CD4-positive, alpha-beta T cell treated with Interleukin-6 at 100 ng/mL for 8 hours (primary cell): Measurements from ENCODE around the gene DMRTC2.
A peak's percentile ranks its signal among the peaks of the same experiment; 100 is the strongest.

Experiments used
- DNase-seq: peaks from one replicate; pipeline ENCODE4 v3.0.0-alpha.2; 2020; ENCODE audit warnings: mixed read lengths, low spot score

The DMRTC2 gene

GRCh38 chr19:41847351-41848105 is 2.7 kb downstream of the DMRTC2 start:
- no peak for DNase-seq

- no peak for DNase-seq
These were observed 3.8 kb downstream of the DMRTC2 start for GRCh38 chr19:41848666-41849065.

GRCh38 chr19:41849067-41849466 is 4.2 kb downstream of the DMRTC2 start:
- no peak for DNase-seq

GRCh38 chr19:41850381-41850780 is 5.5 kb downstream of the DMRTC2 start:
- DNase-seq = no peak

- DNase-seq = no peak
These were observed 6.6 kb downstream of the DMRTC2 start for GRCh38 chr19:41851456-41851855.

GRCh38 chr19:41853344-41853743 is 8.5 kb downstream of the DMRTC2 start:
- no peak for DNase-seq

GRCh38 chr19:41853768-41854167 is 8.9 kb downstream of the DMRTC2 start:
- DNase-seq = no peak

GRCh38 chr19:41859213-41859617 is 14.4 kb downstream of the DMRTC2 start:
- DNase-seq = no peak

- DNase-seq = peak; percentile 98
These were observed 15.0 kb downstream of the DMRTC2 start, which contains the start of gene RPS19 for GRCh38 chr19:41859618-41860418. TSS of gene RPS19 (plus strand) at chr19:41860255. CDS start at chr19:41860775, 520 bp downstream.

GRCh38 chr19:41860419-41861115 is 15.7 kb downstream of the DMRTC2 start:
- no peak for DNase-seq

- no peak for DNase-seq
These were observed 16.4 kb downstream of the DMRTC2 start for GRCh38 chr19:41861116-41861768.

- no peak for DNase-seq
These were observed 17.0 kb downstream of the DMRTC2 start for GRCh38 chr19:41861846-41862245.

- DNase-seq = no peak
These were observed 17.7 kb downstream of the DMRTC2 start for GRCh38 chr19:41862445-41862986.

GRCh38 chr19:41863209-41863931 is 18.5 kb downstream of the DMRTC2 start:
- DNase-seq = no peak

- no peak for DNase-seq
These were observed 19.5 kb downstream of the DMRTC2 start for GRCh38 chr19:41864374-41864773.

- DNase-seq = no peak
These were observed 21.4 kb downstream of the DMRTC2 start for GRCh38 chr19:41866284-41866683.

- DNase-seq = no peak
These were observed 23.5 kb downstream of the DMRTC2 start for GRCh38 chr19:41868120-41868988.

- no peak for DNase-seq
These were observed 24.1 kb downstream of the DMRTC2 start for GRCh38 chr19:41868989-41869300.

- DNase-seq = no peak
These were observed 24.6 kb downstream of the DMRTC2 start for GRCh38 chr19:41869374-41869955.

GRCh38 chr19:41870401-41870873 is 25.6 kb downstream of the DMRTC2 start:
- DNase-seq = no peak
